GM19035 (cell line): ENCODE results near the gene ADRA2A.

Experiments used
- ATAC-seq: cut with Tn5 transposase; IDR thresholded peaks from one replicate; pipeline ENCODE4 v1.9.1; 2021; ENCODE audit not compliant: unreplicated experiment

ADRA2A gene

GRCh38 chr10:111130471-111130870 is 53.6 kb downstream of the ADRA2A start:
- no peak for ATAC-seq
